GM18858 (cell line): Measurements from ENCODE around the gene UFSP1.
A peak's percentile ranks its signal among the peaks of the same experiment; 100 is the strongest.
"Not testable (repeated sequence)": the region's sequence is repeated elsewhere in the genome, so short reads cannot be mapped to it uniquely, and the experiment has no call there.

Experiments
- ATAC-seq: cut with Tn5 transposase; IDR thresholded peaks from one replicate; pipeline ENCODE4 v1.9.1; 2021; ENCODE audit not compliant: unreplicated experiment

The UFSP1 gene

DNA sequence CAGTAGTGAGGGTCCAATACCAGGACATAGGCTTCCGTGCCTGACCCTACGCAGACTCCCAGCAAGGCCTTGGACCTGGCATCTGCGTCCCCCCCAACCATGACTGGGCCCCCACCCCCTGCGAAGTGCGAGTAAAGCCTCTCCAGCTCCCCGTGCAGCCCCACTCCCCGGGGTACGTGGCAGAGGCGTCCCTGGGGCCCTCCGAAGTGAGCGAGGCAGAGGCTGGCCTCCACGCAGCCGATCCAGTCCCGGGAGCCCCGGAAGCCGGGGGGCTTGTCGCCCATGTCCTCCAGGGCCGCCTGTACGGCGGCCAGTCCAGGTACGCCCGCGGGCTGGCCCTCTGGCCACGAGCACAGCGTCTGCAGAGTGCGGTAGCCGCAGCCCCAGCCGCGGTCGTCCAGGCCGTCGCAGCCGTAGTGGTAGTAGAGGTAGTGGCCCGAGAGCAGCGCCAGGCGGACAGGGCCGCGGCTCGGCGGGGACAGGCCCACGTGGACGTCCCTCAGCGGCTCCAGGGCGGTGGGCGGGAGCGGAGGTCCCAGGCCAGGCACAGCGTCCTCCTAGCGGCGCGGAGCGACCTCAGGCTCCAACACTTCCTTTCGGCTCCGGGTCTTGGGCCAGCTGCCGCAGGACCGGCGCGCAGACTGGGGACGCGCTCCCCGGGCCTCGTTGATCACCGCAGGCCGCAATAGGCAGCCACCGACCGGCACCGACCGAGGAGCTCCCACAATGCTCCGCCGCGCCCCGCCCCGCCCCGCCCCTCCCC lies at the start of gene UFSP1:
Gene UFSP1, minus strand, starts transcription at position 728 of the 763 bp plus-strand sequence. Its CDS starts 444 bp downstream, at position 284.
- ATAC-seq: peak; percentile 18

DNA sequence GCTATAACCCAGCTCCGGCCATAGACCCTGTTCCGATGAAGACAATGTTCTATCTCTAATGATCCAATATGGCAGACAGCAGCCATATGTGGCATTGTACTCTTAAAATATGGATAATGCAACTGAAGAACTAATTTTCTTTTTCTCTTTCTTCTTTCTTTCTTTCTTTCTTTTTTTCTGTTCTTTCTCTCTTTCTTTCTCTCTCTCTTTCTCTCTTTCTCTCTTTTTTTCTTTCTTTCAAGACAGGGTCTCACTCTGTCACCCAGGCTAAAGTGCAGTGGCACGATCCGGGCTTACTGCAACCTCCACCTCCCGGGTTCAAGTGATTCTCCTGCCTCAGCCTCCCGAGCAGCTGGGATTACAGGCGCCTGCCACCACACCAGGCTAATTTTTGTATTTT lies 46.7 kb upstream of the UFSP1 start:
- not testable (repeated sequence) for ATAC-seq

DNA sequence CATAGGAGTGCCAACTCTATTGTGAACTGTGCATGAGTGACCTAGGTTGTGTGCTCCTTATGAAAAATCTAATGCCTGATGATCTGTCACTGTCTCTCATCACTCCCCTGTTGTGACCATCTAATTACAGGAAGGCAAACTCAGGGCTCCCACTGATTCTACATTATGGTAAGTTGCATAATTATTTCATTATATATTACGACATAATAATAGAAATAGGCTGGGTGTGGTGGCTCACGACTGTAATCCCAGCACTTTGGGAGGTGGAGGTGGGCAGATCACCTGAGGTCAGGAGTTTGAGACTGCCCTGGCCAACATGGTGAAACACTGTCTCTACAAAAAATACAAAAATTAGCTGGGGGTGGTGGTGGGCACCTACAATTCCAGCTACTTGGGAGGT lies 45.9 kb upstream of the UFSP1 start:
- ATAC-seq: not testable (repeated sequence)

DNA sequence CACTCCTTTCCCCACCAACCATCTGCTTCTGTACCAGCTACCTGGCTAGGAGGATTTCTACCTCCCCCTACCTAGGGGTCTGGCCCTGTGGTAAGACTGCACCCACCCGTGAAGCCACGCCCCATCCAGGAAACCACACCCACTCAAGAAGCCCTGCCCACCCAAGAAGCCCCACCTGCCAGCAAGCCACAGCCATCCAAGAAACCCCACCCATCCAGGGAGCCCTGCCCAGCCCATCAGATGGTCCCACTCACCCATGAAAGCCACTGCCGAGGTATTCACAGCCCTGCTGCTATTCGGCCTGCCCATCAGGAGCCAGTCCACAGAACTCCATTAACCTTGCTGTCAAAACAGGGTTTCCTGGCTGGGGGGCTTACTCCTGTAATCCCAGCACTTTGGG lies 44.2 kb upstream of the UFSP1 start:
- ATAC-seq: no peak

DNA sequence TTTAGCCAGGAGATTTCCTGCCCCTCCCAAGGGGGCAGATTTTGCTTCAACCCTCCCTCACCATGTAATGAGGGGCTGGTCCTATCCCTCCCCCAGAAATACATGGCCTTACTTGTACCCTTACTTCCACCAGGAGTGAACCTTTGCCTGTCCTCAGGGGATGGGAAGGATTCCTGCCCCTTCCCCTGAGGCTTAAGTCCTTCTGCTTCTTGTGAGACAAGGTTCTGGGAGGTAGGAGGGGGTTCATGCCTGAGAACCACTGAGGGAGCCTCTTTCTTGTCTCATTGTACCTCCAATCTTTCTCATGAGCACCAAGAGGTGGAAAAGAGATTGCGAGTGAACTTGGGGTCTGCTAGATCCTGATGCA lies 40.3 kb upstream of the UFSP1 start:
- ATAC-seq: no peak

DNA sequence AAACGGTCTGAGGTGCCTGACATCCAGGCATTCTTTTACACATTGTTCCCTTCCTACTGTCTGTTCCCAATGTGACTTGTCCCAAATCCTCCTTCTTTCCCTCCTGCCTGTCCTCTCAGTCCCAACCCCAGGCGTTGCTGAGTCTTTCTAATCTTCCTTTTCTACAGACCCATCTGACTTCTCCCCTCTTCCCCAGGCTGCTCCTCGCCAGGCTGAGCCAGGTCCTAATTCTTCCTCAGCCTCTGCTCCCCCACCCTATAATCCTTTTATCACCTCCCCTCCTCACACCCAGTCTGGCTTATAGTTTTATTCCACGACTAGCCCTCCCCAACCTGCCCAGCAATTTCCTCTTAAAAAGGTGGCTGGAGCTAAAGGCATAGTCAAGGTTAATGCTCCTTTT lies 34.1 kb upstream of the UFSP1 start:
- ATAC-seq: not testable (repeated sequence)

DNA sequence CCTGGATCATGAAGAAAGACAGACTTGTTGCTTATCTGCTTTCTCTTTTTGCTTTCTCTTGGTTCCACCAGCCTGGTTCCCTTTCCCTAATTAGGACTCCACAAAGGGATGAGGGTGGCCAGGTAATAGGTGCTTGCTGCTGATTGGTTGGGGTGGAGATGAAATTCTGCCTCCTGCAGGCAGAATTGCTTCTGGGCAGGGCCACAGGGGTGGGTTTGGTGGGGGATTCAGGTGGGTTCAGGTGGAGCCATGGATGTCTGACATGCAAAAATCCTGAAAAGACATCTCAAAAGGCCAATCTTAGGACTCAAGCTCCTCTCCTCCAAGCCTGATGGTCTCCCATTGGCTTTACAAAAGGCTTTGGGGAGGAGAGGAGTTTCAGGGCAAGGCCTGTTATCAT lies 31.5 kb upstream of the UFSP1 start:
- no peak for ATAC-seq

DNA sequence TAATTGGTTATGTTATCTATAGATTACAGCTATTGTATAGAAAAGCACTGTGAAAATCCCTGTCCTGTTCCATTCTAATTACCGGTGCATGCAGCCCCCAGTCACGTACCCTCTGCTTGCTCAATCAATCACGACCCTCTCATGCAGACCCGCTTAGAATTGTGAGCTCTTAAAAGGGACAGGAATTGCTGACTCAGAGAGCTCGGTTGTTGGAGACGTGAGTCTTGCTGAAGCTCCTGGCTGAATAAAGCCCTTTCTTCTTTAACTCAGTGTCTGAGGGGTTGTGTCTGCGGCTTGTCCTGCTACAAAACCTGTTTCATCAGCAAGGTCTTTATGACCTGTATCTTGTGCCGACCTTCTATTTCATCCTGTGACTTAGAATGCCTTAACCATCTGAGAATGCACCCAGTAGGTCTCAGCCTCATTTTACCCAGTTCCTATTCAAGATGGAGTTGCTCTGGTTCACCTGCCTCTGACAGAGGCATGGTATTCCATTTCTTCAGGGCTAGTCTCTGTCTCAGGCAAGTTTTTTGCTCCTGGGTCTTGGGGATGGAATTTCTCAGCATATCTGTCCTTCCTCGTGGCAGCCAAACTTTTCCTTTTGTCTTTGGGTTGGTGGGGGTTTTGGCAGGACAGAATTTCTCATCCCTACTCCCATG lies 30.4 kb upstream of the UFSP1 start:
- ATAC-seq: not testable (repeated sequence)

DNA sequence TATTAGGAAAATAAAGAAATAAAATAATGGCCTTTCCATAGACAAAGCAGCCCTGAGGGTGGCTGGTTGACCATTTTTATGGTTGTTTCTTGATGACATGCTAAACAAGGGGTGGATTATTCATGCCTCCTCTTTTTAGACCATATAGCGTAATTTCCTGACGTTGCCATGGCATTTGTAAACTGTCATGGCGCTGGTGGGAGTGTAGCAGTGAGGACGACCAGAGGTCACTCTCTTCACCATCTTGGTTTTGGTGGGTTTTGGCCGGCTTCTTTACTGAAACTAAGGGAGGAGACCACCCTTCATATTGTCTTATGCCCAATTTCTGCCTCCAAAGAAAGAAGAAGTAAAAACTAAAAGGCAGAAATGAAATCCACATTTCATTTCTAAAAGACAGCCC lies 29.8 kb upstream of the UFSP1 start:
- not testable (repeated sequence) for ATAC-seq

DNA sequence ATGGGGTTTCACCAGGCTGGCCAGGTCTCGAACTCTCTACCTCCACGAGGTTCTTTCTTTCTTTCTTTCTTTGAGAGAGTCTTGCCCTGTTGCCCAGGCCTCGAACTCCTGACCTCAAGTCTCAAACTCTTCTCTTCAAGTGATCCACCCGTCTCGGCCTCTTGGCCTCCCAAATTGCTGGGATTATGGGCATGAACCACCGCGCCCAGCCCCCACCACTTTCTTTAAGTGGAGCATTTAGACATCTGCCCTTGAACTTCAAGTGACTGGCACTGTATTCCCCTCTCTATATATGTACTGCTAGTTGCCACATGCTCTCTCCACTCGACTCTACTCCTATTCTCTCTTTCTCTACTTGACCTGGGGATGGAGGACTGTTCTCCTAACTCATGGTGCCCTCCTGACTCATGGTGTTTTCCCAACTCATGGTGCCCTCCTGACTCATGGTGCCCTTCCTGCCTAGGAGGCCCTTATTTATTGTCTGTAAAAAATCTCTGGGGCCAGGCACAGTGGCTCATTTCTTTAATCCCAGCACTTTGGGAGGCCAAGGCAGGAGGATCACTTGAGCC lies 25.4 kb upstream of the UFSP1 start:
- ATAC-seq: no peak

DNA sequence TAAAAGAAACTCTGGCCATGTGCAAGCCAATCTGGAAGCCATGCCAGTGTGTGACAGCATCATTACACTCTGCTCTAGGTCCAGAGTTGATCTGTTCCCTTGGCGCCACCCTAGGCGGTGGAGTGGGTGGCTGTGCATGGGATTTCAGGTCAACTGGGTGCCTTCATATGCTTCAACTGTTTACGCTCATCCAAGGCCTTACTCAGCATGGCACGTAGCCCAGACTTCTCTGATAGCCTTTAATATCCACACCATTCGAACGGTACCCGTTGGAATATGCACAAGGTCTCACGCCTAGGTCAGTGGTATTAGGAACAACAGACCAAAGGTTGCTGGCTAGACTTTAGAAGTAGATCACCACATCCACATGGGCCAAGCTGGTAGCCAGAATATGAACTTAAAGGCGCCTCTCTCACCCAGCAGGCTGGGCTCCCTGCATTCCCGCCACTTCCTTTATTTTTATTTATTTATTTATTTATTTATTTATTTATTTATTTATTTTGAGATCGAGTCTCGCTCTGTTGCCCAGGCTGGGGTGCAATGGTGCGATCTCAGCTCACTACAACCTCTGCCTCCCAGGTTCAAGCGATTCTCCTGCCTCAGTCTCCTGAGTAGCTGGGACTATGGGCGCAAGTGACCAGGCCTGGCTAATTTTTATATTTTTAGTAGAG lies 24.8 kb upstream of the UFSP1 start:
- no peak for ATAC-seq

DNA sequence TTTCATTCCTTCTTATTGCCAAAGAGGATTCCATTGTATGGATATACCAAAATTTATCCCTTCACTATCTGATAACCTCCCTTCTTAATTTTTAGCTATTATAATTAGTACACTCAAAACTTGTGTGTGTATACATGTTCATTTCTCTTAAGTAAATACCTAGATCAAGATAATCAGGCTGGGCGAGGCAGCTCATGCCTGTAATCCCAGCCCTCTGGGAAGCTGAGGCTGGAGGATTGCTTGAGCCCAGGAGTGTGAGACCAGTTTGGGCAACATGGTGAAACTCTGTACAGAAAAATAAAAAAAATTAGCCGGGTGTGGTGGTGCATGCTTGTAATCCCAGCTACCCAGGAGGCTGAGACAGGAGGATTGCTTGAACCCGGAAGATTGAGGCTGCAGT lies 22.0 kb upstream of the UFSP1 start:
- no peak for ATAC-seq

DNA sequence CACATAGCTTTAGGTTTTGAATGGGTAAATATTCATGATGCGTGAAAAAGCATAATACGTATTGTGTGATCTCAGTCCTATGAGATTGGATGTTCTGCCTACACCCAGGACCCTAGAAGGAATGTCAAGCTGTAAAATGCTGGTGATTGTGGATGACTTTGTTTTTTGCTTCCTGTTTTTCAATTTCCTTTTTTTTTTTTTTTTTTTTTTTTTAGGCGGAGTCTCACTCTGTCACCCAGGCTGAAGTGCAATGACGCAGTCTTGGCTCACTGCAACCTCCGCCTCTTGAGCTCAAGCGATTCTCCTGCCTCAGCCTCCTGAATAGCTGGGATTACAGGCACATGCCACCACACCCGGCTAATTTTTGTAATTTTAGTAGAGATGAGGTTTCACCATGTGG lies 20.9 kb upstream of the UFSP1 start:
- ATAC-seq: not testable (repeated sequence)

DNA sequence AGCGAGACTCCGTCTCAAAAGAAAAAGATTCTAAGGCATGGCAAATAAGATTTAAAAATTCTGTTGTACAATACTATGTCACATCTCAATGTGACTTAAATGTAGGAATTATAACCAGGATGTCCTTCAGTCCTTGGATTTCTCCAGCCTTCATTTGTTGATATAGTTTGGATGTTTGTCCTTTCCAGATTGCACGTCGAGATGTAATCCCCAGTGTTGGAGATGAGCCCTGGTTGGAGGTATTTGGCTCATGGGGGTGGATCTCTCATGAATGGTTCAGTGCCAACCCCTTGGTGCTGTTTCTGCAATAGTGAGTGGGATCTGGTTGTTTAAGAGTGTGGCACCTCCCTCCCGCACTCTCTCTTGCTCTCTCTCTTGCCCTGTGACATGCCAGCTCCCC lies 19.0 kb upstream of the UFSP1 start:
- ATAC-seq: no peak

DNA sequence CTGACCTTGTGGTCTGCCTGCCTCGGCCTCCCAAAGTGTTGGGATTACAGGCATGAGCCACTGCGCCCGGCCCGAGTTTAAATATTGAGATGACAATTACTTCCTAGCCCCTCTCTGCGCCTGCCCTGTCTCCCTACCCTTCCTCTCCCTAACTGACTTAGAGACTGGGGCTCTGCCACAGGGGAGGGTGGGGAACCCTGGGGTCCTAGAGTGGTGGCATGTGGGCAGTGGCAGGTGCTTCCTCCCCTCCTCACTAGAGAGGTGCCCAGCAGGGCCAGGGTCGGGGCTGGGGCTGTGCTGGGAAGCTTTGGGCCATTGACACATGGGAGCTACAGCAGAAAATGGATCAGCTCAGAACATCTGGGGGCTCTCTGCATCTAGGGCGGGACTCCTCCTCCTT lies 13.1 kb upstream of the UFSP1 start:
- no peak for ATAC-seq

DNA sequence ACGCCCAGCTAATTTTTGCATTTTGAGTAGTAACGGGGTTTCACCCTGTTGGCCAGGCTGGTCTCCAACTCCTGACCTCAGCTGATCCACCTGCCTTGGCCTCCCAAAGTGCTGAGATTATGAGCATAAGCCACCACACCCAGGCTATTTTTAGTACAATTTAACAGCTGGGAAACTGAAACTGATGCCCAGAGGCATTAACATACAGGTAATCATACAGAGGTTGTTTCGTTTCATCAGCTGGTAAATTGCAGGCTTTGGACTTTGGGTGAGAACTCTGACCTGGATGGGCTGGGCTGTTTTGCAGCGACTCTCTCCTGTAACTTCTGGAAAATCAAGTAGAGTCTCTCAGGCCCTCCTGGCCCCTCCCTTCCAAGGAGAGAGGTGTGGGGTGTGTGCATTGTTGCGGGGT lies 12.4 kb upstream of the UFSP1 start:
- ATAC-seq: no peak

DNA sequence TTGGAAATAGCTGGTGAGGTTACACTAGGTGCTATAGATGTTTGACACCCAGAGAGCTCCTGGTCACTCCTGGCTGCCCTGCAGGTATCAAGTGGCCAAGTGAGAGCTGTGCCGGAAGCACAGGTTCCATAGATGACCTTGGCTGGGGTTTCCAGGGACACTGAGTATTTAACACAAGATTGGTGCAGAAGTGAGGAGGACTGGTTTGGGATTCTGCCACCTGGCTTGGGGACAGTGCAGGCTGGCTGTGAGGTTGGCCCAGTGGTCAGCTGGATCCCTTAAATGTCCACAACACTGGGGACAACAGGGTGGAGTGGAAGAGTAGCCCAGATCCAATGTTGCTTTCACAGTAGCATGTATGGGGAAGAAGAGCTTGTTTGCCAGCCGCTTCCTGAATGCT lies 11.5 kb upstream of the UFSP1 start:
- ATAC-seq: no peak

DNA sequence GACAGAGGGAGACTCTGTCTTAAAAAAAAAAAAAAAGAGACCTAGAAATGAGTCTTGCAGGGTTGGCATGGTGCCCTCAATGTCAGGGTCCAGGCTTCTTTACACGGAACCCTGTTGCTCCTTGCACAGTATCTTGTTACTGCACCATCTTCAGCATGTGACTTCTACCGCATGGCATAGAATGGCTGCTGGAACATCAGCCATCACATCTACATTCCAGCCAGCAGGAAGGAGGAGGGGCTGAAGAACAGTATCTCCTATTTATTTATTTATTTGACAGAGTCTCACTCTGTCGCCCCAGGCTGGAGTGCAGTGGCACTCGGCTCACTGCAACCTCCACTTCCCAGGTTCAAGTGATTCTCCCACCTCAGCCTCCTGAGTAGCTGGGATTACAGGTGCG lies 9.9 kb upstream of the UFSP1 start:
- ATAC-seq: no peak

DNA sequence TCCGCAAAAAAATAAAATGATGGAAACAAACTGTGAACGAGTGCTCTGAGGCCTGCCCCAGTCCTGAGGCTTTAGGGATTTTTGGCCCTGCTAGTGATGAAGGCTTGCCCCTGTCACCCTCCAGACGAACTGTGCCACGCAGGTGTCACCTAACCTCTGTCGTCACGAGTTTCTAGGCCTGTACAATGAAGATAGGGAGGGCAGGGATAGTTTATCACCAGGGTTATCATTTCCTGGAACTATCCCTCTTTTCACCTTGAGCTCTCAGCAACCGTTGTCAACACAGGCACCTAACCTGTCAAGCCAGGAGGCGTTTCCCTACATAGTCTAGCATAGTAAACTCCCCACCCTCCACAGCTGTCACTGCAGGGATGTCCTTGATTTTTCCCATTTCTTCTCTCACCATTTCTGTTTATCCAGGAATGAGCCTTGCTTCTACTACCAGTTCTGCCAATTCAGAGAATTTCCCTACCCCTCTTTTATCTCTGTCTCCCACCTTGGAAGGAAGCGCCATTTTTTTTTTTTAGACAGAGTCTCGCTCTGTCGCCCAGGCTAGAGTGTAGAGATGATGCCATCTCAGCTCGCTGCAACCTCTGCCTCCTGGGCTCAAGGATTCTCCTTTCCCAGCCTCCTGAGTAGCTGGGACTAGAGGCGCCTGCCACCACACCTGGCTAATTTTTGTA lies 8.4 kb upstream of the UFSP1 start:
- ATAC-seq: no peak

DNA sequence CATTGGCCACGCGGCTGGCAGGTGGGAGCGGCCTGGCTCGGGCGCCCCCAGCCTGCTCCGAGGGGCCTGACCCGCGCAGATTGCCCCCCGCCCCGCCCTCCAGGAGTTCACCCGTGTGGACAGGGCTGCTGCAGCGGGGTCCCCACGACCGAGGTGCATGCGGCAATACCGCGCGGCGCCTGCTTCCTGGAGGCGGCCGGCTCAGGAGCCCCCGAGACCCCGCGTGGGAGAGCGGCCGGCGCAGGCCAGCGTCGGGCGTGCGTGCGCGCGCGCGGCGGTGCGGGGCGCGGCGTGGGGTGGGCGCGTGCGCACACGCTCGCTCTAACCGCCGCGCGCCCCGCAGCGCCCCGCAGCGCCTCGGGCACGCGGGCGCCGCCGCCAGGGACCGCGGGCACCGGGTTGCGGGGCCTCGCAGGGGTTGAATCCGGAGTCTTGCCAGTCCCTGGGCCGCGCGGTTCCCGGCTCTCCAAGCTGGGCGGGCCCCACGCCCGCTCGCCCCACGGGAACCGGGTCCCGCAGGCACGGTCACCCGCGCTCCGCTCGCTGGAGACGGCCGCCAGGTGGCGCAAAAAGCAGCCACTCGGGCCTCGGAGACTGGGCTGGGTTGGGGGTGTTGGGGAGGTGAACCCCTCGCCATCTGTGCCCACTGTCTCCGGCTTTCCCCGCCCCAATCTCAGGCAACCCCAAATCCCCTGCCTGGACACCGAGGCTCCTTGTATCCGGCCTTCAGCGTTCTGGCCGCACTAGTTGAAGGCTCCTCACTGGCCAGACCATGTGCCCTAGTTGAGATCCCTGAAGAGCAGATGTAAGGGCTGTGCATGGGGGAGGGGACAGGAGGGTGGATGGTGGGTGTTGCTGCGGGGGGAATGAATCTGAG lies 7.5 kb upstream of the UFSP1 start:
- no peak for ATAC-seq
